Stimulated activated CD4-positive, alpha-beta T cell treated with anti-CD3 and anti-CD28 coated beads, Interleukin-2, amount 100 ng/mL, for 4 hours (primary cell): ENCODE data around the gene GLB1L2.
"Not testable (repeated sequence)": the region's sequence is repeated elsewhere in the genome, so short reads cannot be mapped to it uniquely, and the experiment has no call there.

Source experiments
- DNase-seq: peaks from one replicate; pipeline ENCODE4 v3.0.0-alpha.2; 2020; ENCODE audit warnings: low read depth

Gene GLB1L2

DNA sequence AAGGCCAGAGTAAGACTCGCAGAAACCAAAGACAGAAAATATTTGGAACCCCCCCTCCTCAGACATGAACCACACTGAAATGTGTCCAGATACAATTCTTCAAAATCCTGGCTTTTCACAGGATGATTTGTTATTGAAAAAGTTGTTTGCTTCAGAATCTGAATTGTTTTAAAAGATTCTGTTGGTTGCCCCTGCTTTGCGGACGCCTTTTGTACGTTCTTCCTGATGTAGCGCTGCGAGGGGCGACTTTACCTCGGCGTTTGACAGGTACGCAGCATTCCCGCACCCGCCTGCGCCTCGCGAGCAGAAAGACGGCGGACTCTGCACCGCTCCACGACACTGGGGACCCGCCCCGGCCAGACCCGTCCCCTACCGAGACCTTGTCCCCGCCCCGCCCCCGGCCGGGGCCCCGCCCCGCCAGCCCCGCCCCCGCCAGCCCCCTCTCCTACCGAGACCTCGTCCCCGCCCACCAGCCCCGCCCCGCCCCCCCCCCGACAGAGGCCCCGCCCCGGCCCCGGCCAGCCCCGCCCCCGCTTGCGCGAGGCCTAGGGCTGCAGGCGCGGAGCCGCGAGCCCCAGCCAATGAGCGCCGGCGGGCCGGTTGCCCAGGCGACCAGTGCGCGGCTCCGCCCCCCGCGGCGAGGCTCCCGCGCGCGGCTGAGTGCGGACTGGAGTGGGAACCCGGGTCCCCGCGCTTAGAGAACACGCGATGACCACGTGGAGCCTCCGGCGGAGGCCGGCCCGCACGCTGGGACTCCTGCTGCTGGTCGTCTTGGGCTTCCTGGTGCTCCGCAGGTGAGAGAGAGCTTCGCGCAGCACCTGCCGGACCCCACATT is at the start of gene GLB1L2:
TSS of gene GLB1L2 (plus strand) at position 635 of the 835 bp plus-strand sequence. CDS start at position 709, 74 bp downstream.
- DNase-seq, result peak; percentile 74

DNA sequence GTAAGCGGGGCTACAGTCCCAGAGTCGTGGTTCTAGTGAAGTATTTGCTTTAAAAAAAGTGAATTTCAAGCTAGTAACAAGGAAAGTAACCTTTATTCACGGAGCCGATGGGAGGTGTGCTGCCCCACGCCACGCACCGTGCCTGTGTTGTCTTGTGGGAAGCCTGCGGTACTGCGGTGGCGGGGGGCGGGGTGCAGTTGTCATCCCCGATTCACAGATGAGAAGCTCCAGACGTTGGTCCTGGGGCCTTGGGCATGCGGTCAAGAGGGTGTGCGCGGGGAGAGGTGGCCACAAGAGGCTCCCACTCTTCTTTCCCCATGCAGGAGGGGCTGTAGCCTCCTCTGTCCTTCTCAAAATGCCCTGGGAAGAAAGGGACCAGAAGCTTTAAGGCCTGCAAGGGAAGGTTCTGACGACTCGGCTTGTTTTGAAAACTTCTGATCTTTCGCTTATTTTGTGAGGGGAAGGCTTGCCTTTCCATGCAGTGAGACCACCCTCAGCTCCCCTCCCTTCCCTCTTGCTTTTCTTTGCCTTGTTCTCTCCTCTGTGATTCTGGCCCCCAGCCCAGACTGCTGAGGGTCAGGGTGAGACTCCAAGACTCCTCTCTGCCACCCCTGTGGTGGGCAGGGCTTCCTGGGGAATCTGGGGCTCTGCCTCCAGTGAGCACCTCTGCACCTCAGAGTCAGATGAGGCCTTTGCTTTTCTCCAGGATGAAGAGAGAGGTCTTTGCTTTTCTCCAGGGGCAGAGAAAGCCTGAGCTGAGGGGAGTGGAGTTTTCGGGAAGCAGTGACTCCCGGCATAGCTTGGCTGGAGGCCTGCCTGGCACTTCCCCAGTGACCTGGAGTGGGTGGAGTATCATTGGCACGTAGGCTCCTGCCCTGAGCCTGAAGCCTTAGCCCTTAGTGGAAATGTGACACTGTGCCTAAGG is 49.4 kb upstream of the GLB1L2 start:
- DNase-seq, result no peak

- no peak for DNase-seq
Observed at GRCh38 chr11:134283461-134284230, 48.1 kb upstream of the GLB1L2 start.

GRCh38 chr11:134284349-134284748 is 47.4 kb upstream of the GLB1L2 start:
- not testable (repeated sequence) for DNase-seq

GRCh38 chr11:134287561-134287960 is 44.2 kb upstream of the GLB1L2 start:
- no peak for DNase-seq

- no peak for DNase-seq
Observed at GRCh38 chr11:134288486-134288885, 43.3 kb upstream of the GLB1L2 start.

DNA sequence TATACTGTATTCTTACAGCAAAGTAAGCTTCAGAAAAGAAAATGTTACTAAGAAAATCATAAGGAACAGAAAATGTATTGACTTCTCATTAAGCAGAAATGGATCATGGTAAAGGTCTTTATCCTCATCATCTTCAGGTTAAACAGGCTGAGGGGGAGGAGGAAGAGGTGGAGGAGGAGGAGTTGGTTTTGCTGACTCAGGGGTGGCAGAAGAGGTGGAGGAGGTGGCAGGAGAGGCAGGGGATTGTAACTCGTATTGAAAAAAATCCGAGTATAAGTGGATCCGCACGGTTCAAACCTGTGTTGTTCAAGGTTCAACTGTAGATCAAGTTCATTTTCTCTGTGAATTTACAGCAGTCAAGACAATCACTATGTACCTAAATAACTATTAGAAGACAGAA is 42.6 kb upstream of the GLB1L2 start:
- DNase-seq, result no peak

GRCh38 chr11:134289789-134290188 is 42.0 kb upstream of the GLB1L2 start:
- DNase-seq, result no peak

- no peak for DNase-seq
Observed at GRCh38 chr11:134290646-134291045, 41.1 kb upstream of the GLB1L2 start.

DNA sequence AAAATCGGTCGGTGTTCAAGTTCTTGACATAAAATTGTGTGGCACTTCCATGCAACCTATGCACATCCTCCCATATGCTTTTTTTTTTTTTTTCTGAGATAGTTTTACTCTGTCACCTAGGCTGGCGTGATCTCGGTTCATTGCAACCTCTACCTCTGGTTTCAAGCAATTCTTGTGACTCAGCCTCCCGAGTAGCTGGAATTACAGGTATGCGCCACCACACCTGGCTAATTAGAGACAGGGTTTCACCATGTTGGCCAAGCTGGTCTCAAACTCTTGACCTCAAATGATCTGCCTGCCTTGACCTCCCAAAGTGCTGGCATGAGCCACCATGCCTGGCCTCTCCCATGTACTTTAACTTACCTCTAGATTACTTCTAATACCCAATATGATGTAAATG is 40.6 kb upstream of the GLB1L2 start:
- DNase-seq, result no peak

DNA sequence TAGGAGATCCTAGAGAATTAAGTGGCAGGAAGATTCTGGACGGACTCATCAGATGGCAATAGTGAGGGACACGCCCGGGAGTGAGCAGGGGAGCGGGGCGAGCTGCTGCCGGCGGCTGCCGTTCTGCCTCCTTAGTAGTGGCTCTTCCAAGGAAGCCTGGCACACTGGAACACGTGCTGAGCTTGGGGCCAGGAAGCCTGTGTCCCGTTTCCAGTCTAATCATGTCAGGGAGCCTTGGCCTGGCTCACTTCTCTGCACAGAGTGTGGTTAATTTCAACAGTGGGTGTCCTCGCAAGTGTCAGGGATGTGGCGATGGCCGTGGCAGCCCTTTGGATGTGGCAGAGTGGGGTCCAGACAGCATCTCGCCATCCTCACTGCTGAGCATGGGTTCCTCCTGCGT is 39.1 kb upstream of the GLB1L2 start:
- no peak for DNase-seq

DNA sequence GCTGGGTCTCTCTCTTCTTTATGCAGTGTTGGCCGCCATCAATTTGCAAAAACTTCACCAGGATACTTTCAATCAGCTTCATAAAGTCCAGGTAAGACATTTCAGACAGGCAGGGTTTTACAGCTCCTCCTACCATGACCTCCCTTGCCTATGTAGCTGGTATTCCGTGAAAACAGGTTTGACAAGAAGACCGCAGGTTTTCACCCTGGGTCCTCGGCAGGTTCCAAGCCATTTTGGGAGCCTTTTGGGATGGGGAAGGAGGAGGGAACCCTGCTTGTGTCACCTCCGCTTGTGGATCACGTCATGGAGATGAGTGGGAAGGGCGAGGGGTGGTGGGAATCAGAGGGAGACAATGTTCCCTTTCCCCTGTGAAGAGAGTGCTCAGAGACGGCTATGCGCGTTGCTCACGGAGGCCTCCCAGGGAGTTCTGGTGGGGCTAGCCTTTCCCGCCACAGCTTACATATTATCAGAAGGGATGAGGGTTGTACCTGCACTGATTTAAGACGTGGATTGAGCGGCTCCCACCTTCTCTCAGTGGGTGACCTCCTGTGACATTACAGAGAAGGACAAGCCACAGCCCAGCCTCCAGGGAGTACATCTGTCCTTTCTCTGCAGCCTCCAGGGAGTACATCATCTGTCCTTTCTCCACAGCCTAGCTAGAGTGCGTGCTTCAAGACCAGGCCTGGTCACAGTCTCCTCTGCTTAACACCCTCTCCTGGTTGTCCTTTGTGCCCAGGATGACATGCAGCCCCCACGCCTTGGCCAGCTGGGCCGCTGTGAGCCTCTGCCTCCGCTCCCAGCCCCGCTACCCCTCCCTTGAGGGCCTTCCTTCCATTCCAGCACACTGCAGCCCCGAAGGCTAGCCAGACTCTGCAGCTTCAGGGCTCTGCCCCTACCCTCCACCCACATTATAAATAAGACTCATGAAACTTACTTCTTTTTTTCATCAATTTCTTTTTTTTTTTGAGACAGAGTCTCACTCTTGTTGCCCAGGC is 38.4 kb upstream of the GLB1L2 start:
- DNase-seq, result no peak

- DNase-seq, result no peak
Observed at GRCh38 chr11:134294664-134295063, 37.1 kb upstream of the GLB1L2 start.

- DNase-seq, result no peak
Observed at GRCh38 chr11:134312223-134312622, 19.6 kb upstream of the GLB1L2 start.

DNA sequence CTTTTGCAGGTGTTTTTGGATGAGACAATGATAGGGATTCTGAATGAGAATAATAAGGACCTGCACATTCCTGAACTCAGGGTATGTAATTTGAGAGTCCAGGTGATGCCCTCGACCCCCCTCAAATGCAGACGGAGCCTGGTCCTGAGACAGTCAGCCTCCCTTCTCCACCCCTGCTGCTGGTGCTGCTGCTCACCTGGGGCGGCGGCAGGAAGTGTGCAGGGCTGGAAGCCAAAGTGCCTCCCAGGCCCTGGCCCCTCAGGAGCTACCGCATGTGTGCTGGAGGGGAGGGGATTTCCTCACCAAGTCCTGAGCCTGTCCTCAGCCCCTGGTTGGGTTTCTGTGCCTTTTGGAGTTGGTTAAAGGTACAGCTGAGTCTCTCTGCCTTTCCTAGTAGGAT is 19.0 kb upstream of the GLB1L2 start:
- no peak for DNase-seq

DNA sequence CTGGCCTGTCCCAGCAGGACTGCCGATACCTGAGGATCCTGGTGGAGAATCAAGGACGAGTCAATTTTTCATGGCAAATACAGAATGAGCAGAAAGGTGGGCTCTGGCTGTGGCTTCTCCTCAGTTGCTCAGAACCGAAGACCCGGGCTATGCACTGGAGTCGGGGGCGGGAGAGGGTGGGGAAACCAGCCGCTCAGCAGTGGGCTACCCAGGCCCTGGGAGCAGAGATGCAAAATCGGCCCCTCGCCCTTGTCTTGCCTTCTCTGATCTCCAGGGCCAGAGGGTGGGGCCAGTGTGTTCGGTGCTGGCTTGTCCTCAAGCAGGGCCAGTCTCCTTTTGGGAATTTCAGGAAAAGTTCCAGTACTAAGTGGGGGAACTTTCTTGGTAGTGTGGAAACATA is 18.4 kb upstream of the GLB1L2 start:
- DNase-seq, result no peak

- DNase-seq, result no peak
Observed at GRCh38 chr11:134313821-134314607, 17.8 kb upstream of the GLB1L2 start.

GRCh38 chr11:134317103-134317502 is 14.7 kb upstream of the GLB1L2 start:
- DNase-seq, result no peak

- DNase-seq, result not testable (repeated sequence)
Observed at GRCh38 chr11:134321373-134321772, 10.4 kb upstream of the GLB1L2 start.

GRCh38 chr11:134322553-134322952 is 9.2 kb upstream of the GLB1L2 start:
- no peak for DNase-seq
